GM19463 (cell line): ENCODE data around the gene CLRN3.

ENCODE experiments used
- ATAC-seq: cut with Tn5 transposase; IDR thresholded peaks from one replicate; pipeline ENCODE4 v1.9.1; 2021; ENCODE audit warnings: mild to moderate bottlenecking, moderate library complexity; ENCODE audit not compliant: unreplicated experiment

Gene CLRN3

GRCh38 chr10:127919418-127920271 is 26.9 kb upstream of the CLRN3 start:
- ATAC-seq: peak; percentile 45

- ATAC-seq: no peak
Observed at GRCh38 chr10:127918572-127918971, 25.8 kb upstream of the CLRN3 start.

DNA sequence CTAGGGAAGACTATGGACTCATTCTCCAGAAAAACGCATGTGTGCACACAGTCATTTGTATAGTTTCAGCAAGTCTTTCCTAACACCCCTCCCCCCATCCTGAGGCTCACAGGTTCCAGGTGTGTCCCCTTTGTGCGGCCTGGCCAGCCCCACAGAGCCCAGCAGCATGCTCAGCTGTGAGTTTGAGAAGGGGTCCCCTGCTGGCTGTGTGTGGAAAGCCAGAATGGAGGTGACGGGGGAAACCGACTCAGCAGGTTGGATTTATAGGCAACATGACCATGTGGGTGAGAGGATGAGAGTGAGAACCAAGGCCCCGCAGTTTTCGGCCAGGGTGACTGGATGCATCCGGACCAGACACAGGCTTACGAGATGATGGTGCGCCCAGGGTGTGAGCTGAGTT is 24.1 kb upstream of the CLRN3 start:
- no peak for ATAC-seq

DNA sequence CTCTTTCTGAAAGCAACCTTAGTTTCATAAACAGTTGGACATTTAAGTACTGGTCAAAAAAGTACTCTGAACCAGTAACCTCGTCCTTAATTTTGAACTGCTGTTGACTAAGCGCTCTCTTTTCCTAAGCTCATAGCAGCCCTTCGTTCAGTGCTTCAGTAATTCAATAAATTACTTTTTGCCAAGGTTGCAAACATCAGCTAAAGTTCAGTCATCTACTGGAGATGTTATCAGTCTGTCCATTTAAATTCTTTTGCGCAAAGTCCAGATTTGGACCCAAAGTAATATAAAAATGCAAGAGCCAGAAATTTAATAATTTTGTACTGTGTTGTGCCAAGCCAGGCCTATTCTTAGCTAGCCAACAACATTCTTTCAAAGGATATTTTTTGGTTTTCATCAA is 22.6 kb upstream of the CLRN3 start:
- ATAC-seq: no peak

- no peak for ATAC-seq
Observed at GRCh38 chr10:127913368-127913759, 20.6 kb upstream of the CLRN3 start.

- ATAC-seq: no peak
Observed at GRCh38 chr10:127912607-127913367, 20.0 kb upstream of the CLRN3 start.

GRCh38 chr10:127911867-127912257 is 19.1 kb upstream of the CLRN3 start:
- ATAC-seq: no peak

- no peak for ATAC-seq
Observed at GRCh38 chr10:127911218-127911866, 18.6 kb upstream of the CLRN3 start.

DNA sequence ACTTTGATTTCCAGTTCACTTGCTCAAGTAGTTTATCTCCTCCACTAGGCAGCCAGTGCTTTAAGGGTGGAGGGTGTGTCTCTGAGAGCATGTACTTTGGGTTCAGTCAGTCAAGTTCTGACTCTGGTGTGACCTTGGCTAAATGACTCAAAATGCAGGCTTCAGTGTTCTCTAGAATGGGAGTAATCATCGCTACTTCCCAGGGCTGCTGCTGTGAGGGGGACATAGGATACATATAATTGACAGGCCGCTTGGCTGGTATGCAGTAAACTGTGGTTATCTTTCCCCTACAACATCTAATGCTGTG is 17.7 kb upstream of the CLRN3 start:
- no peak for ATAC-seq

- no peak for ATAC-seq
Observed at GRCh38 chr10:127909716-127910463, 17.1 kb upstream of the CLRN3 start.

GRCh38 chr10:127908959-127909267 is 16.2 kb upstream of the CLRN3 start:
- no peak for ATAC-seq

- no peak for ATAC-seq
Observed at GRCh38 chr10:127908106-127908958, 15.6 kb upstream of the CLRN3 start.

DNA sequence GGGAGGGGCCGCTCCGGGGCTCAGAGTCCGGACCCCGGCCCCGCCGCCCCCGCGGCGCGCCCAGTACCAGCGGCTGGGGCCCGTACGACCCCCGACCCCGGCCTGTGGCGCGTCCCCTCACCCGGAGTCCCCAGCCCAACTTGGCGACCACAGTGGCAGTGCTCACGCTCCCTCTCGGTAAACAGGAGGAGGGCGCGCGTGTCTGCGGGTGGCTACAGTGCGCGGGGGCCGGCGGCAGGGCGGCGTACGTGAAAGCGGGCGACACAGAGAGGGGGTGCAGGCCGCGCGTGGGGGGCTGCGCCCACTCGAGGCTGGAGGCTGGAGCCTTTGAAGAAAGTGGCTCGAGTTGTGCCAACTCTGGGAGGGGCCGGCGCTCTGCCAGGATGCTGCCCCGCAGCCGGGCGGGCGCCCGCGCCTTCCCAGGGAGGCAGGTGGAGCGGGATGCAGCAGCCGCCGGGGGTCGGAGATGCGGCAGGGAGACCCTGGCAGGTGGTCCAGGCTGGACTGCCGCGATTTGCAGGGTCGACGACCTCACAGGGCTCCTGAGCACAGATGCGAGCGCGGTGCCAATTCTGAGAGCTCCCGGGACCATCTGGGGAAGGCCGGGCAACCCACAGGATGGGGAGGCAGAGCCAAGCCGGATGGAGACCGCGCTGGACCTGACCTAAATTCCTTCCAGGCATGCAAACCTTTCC is 14.8 kb upstream of the CLRN3 start:
- peak; percentile 6 for ATAC-seq

DNA sequence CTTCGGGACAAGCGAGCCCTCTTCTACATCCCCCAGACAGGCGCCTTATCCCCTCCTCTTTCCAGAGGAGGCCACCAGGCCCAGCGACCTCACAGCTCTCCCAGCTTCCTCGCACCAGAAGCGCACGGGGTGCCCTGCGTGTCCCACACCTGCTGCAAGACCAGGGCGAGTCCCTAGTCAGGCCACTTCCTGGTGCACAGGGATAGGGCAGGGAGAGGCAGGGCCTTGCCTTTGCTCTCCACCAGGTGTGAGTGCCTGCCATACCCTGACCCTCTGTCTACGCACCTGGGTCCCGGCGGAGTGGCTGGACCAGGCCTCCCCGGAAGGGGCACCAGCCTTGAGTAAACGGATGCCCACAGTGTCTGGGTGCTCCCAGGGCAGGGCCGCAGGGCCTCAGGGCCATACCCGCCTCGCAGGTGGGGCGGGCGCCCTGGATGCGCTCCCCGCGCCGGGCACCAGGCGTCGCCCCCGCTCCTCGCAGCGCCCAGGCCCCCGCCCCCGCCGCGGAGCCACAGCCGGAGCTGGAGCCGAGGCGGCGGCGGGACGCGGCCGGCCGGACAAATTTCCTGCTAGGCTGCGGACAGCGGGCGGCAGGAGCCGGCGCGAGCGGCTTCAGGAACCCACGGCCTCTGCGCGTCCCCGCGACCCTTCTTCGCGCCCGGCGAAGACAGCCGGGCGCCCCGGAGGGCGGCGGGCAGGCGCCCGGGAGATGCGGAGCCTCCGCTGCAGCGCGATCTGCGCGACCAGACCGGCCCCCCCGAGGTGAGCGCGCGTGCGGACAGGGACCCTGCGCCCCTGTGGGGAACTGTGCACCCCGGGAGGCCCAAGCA is 14.0 kb upstream of the CLRN3 start, which contains the start of gene PTPRE:
PTPRE (plus strand) TSS at position 556 of the 830 bp plus-strand sequence. CDS start 133,779 bp downstream, outside the sequence.
- ATAC-seq: peak; percentile 98

- ATAC-seq: no peak
Observed at GRCh38 chr10:127905848-127906261, 13.1 kb upstream of the CLRN3 start.

DNA sequence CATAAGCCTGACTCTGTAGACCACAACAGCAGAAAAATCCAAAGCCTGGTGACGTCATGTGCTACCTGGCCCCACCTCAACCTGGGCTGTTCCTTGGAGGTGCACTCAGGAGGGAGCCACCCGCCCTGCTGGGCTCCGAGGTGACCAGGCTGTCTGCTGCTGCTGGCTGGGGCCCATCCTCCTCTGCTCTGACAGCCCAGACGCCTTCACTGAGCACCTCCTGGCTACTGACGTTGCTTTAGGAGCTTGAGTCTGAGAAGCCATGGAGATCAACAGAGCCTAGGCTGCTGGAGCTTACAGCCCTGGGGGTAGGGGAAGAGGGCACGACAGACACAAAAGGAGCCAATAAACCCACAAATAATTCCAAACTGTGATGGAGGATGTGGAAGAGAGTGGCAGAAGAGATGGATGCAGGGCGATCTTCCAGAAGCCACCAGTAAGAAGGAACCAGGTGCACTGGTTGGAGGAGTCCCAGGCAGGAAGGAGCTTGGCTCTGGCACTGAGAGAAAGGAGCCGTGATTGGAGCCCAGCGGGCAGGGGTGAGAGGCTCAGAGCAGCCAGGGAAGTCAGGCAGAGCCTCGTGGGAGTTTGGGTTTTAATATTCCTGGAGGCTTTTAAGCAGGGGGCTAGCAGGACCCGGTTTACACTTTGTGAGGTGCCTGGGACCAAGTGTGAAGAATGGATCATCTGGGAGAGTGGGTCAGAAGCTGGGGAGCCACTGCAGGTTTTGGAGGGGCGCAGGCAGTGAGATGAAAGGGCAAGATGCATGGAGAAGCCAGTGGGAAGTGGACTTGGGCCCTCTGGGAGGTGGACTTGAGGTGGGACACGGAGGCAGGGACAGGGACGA is 12.5 kb upstream of the CLRN3 start:
- ATAC-seq: no peak

DNA sequence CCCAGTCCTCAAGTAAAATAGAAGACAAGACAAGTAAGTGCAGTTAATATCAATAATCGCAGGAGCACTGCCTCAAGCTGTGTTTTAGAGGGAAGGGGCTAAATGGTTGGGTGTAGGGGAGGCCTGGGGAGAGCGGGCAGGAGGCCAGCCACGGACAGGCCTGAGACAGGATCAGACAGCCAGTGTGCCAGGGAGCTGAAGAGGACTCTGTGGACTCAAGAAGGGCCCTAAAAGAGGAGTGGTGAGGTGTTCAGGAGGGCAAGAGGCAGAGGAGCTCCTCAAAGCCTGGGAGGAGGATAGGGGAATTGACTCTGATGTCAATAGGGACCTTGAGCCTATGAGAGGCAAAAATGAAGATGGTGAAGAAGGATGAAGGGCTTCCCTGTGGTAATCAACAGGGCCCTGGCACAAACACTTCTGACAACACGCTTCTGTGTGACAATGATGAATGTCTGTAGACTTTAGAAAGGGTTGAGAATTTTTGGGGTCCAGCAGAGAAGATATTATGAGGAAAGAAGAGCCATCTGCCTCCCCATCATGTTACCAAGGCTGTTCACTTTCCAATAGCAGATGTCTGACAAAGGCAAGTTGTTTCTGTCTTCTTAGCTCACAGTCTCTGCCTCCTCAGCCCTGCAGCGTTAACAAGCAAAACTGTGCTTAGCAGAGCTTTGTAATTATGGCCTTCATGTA is 11.7 kb upstream of the CLRN3 start:
- ATAC-seq: no peak
